IPS DF 19.7 (cell line): Measurements from ENCODE around the gene CALR.
"Not testable (repeated sequence)": the region's sequence is repeated elsewhere in the genome, so short reads cannot be mapped to it uniquely, and the experiment has no call there.

Experiments
- DNase-seq: peaks from one replicate; pipeline ENCODE4 v3.0.0-alpha.2; 2013; ENCODE audit warnings: low read depth, low spot score

The CALR gene

DNA sequence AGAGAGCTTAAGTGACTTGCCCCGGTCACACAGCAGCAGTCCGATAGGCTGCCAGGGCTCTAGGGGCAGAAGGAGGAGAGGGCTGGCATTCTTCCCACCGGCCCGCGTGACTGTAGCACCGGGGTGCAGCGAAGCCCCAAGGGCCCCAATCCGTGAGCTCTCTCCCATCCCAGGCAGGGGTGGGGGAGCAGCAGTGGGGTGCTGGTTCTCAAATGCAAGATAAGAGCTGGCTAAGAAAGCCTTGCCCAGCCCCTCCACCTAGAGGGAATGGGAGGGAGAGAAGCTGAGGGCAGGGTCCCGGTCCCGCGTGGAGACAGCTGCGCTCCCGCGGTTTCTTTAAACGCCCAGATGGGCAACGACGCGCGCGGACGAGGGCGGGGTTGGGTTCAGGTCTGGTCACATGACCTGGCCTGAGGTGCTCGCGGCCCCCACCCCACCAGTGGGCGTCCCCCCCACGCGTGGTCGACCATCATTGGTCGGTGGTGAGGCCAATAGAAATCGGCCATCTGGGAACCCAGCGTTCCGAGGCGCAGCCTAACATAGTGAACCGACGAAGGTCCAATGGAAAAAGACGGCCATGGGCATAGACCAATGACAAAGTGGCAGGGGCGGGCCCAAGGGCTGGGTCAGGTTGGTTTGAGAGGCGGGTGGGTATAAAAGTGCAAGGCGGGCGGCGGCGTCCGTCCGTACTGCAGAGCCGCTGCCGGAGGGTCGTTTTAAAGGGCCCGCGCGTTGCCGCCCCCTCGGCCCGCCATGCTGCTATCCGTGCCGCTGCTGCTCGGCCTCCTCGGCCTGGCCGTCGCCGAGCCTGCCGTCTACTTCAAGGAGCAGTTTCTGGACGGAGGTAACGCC lies at the start of gene CALR:
CALR (plus strand) TSS at position 683 of the 852 bp plus-strand sequence; CDS start at position 754, 71 bp downstream.
- DNase-seq: peak; percentile 93

DNA sequence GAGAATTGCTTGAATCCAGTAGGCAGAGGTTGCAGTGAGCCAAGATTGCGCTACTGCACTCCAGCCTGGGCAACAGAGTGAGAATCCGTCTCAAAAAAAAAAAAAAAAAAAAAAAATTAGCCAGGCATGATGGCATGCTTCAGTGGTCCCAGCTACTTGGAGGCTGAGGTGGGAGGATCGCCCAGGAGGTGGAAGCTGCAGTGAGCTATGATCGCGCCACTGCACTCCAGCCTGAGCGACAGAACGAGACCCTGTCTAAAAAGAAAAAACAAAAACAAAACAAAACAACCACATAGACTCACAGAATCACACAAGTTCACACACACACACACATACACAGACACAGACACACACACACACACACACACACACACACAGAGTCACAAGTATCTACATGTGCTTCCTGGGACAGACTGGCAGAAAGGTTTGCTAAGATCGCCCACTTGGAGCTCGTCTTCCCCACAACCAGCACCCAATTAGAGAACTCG lies 48.1 kb upstream of the CALR start:
- not testable (repeated sequence) for DNase-seq

DNA sequence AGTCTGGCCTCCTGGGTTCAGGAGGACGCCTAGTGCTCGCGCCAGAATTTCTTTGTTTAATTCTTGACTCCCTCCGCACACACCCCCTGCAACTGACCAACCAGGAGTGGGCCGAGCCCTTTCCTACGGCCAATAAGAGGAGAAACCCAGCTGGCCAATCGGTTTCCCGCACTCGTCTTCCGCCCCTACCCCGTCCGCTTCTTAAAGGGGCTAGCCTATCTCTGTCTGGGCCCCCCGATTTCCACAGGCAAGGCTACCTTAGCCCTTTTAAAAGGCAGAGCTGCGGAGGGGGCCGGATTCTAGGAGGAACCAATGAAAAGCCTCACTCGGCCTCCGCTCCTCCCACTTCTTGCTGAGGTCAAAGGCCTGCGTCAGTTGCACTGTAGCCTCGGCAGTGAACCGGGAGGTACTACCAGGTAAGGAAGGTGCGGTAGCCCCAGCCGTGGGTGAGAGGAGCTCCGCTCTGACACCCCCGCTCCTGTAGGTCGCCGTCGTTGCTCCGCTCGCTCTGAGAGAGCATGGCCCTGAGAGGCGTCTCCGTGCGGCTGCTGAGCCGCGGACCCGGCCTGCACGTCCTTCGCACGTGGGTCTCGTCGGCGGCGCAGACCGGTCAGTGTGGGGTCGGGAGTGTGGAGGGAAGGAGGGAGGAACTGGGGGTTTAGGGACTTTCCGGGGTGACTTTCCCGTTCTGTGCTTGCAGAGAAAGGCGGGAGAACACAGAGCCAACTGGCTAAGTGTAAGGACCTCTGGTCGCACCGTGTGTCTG lies 47.4 kb upstream of the CALR start, which contains the start of gene GCDH:
GCDH (plus strand) TSS at position 374 of the 766 bp plus-strand sequence; CDS start at position 519, 145 bp downstream.
- DNase-seq: peak; percentile 98

DNA sequence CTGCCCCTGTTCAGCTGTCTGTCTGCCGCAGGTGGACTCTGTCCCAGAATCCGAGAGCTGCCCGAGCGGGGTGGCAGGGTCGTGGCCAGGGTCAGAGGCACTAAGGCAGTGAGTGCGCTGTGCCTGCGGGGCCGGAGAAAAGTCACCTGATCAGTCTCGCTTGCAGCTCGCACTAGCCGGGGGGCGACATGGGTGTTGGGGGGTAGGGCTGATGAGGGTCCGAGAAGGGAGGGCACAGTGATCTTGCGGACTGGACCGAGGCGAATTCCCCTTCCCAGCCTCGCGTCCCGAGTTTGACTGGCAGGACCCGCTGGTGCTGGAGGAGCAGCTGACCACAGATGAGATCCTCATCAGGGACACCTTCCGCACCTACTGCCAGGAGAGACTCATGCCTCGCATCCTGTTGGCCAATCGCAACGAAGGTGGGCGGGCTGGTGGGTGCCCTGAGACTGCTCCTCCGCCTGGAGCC lies 46.8 kb upstream of the CALR start:
- no peak for DNase-seq

DNA sequence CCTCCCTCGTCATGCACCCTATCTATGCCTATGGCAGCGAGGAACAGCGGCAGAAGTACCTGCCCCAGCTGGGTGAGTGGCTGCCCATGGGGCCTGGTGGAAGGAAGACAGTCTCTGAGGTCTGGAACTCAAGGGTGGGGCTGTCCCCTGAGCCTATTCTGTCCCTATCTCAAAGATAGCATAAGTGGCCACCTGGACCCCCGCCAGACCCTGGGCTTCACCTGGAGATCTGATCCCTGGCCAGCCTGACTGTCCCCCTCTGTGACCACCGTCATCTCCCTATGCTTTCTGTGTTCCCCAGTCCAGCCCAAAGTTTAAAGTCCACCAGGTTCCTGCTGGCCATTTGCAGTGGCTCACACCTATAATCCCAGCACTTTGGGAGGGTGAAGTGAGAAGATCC lies 44.8 kb upstream of the CALR start:
- no peak for DNase-seq

DNA sequence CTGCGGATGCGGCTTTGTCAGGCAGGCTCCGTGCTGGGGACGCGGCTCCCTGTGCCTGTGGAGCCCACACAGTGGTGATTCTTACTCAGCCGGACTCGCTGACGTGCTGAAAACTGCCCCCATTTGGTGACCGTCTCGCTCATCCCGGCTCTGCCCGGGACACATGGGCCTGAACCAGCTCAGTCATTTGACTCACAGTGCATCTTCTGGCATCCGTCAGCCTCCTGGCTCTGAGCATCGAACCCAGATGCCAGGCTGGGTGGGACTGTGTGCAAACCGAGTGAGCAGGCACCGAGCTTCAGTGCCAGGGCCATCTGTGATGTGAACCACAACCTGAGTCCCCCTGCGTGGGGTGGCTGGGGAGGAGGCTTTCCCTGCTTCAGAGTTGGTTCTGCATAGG lies 41.9 kb upstream of the CALR start:
- DNase-seq: no peak

DNA sequence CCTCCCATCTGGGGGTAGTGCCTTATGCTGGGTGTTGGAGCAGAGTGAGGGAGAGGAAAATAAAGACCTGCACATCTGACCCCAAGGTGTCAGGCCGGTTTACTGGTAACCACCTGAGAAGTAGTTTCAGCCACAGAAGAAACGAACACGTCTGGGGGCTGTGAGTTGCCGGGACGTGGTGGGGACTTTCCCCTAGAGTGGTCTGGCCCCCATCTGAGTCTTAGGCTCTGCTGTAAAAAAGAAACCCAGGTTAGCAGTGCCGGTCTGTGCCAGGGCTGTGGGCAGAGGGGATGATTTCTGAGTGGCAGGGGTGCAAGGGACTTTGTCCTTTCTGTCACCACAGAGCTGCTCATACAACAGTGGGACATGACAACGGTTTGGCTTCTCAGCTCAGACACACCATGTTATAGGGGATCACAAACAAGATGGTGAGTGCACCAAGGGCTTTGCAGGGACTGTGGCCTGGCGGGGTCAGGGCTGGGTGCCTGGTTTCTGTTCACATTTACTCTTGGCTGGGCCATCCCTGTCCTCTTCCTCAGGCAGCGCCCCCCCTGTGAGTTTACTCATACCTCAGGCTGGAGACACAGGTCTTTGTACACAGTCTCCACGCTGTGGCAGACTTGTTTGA lies 38.4 kb upstream of the CALR start:
- no peak for DNase-seq

DNA sequence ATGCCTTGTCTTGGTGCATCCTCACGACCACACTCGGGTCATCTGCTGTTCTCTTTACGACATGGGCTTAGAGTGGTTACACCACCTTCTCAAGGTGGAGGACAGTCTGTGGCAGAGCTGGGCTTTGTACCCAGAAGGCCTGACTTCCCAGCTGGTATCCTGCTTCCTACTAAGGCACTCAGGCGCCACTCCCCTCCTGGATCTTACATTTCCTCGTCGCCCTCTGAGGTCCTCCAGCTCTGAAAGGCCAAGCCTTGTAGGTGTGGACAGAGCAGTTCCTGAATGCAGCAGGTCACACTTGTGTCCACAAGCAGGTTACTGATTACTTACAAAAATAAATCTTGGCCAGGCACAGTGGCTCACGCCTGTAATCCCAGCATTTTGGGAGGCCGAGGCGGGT lies 31.2 kb upstream of the CALR start:
- no peak for DNase-seq

DNA sequence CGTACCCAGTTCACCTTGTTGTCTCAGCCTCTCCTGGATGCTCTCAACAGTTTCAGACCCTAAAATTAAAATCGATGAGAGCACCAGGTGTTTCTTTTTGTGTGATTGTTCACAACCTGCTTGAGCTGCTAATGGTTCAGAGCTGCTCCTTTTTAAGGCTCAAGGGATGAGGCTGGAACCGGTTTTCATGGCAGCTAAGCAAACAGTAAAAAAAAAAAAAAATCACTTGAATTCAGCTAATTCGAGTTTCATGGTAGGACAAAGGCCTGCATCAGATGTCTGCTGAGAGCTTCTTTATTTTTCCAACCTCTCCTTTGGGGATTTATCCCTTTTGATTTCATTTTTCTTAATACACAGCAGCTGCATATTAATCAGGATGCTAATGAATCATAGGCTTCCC lies 25.8 kb upstream of the CALR start:
- DNase-seq: no peak

DNA sequence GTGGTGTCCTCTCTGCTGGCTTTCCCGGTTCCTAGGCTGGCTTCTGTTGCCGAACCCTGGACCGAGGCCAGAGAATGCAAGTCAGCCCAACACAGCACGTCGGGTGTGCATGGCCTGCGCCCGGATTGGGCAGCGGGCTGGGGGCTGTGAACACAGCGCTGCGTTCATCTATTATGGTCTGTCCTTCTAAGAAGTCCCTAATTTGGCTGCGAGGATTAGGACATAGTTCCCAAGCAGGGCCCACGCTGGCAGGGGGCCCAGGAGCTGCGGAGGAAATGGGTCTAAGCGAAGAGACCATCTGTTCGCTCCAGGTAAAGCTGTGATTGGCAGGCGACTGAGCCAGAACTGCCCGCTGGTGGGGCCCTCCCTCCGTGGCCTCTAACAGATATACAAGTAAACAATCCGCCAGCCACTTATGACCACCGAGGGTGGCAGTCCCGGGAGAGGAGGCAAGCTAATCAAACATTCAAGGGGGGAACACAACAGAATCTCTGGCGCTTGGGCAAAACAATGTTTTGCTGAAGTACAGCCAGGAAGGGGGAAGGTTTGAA lies 25.3 kb upstream of the CALR start:
- no peak for DNase-seq

DNA sequence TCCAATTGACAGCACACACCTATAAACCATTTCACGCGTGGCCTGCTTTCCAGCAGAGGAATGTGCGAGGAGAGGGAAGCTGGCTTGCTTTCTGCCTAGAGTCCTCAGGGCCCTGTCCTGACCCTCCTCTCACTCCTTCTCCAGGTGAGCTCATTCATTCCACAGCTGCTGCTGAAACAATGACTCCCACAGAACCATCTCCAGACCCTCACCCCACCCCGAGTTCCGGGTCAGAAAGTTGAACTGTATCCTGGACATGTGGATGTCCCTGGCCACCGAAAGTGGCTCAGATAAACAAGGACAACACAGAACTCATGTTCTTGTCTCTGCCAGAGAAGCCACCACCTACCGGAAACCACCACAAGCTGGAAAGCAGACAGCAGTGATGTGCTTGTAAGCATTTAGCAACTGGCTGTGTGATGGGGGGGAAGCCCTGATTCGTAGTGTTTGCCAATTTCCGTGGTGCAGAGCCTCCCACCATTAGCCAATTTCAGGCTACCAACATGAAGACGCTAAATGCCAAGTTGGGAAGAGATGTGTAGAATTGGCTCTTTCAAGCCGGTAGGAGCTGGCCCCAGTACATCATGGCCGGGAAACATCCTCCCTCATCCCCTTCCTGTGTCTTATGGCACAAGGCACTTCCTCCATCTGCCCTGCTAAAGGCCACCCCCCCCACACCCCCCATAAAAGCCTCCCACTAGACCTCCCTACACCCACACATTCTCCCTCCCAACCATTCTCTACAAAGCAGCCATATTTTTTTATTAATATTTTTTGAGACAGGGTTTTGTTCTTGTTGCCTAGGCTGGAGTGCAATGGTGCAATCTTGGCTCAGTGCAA lies 24.3 kb upstream of the CALR start:
- DNase-seq: no peak

DNA sequence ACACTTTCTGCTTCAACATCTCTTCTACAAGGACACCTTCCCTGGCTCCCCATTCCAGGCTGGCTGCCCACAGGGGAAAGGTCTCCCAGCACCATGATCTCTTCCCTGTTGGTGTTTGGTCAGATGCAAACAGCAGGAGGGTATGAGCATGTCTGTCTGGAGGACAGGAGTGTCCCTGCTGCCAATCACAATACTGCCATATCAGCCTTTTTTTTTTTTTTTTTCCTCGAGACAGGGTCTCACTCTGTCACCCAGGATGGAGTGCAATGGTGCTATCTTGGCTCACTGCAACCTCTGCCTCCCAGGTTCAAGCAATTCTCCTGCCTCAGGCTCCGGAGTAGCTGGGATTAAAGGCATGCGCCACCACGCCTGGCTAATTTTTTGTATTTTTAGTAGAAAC lies 22.5 kb upstream of the CALR start:
- DNase-seq: not testable (repeated sequence)

DNA sequence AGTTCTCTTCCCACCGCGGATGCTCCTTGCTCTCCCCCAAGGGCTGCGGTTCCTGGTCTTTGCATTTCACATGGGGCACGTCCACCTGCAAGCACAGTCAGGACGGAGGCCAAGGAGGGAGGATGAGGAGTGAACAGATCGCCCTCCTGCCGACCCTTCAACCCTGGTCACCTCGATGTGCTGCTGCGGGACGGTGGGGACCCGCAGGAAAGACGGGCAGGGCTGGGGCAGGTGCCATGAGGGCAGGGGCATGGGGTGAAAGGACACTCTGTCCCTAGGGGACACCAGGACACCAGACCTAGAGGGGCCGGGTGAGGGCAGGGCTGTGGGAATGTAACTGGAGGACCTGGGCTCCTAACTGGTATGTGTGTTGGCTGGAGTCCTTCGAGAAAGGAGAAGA lies 20.2 kb upstream of the CALR start:
- DNase-seq: no peak

DNA sequence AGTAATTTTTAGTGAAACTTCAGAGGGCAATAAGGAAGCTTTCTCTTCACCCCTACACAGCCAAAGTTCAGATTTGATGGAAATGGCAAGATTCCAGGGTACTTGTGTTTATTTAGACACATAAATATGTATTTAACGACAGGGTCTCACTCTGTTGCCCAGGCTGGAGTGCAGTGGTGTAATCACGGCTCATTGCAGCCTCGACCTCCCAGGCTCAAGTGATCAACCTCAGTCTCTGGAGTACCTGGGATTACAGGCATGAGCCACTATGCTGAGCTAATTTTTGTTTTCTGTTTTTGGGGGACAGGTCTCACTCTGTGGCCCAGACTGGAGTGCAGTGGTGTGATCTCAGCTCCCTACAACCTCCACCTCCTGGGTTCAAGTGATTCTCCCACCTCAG lies 17.4 kb upstream of the CALR start:
- no peak for DNase-seq

DNA sequence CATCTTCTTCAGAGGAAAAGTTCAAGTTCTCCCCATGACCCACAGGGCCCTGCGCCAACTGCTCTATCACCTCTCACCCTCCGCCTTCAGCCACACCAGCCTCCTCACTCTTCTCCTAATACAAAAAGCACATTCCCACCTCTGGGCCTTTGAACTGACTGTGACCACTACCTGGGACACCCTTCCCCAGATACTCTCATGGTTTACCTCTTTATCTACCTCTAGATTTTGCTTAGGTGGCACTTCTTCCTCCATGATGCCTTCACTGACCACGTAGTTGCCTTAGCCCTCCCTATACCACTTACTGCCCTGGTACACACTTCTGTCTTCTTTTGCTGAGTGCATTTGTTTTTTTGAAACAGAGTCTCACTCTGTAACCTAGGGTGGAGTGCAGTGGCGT lies 15.4 kb upstream of the CALR start:
- DNase-seq: no peak

DNA sequence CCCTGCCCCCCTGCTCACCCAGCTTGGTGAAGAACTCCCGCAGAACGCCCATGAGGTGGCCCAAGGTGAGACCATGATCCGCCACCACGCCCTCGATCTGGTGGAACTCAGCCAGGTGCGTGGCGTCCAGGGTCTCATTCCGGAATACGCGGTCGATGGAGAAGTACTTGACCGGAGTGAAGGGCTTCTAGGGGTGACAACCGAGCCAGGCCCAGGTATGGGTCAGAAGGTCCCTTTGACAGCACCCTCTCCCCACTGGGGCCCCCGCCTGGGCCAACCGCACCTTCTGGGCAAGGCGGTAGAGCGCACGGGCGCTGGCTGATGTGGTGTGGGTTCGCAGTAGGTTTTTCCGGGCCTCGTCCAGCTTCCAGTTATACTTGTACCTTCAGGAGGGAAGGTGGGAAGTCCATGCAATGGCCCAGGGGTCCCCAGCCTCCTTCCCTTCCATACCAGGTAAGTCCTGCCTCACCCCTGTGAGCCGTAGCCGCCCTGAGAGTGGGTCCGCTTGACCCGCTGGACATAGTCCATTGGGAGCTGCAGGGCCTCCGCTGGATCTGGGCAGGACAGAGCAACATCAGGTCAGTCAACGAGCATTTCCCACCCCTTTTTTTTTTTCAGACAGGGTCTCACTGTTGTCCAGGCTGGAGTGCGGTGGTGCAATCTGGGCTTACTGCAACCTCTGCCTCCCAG lies 13.6 kb upstream of the CALR start:
- DNase-seq: no peak

DNA sequence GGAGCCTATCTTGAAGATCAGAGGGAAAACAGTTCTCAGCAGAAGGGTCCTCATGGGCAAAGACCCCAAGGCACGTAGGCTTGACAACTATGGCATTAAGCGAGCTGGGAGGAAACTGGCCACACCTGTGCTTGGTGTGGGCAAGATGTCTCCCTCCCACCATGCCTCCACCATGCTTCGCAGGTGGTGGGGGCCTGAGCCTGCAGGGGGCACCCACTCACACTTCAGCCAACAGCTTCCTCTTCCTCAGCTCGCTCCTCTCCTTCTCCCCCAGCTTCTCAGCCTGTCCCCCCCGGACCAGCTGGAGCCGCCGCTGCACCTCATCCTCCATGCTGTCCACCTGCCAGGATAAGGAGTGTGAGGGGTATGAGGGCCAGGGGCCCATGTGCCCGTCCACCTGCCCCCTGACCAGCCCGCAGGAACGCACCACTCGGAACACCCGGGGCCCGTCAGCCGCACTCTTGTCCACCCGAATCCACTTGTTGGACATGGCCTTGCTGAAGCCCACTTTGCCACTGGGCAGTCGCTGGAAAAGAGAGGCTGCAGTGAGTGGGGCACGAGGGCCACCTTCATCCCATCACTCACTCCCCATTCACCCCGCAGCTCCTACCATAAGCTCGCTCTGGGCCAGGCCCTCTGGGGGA lies 8.3 kb upstream of the CALR start:
- DNase-seq: no peak

DNA sequence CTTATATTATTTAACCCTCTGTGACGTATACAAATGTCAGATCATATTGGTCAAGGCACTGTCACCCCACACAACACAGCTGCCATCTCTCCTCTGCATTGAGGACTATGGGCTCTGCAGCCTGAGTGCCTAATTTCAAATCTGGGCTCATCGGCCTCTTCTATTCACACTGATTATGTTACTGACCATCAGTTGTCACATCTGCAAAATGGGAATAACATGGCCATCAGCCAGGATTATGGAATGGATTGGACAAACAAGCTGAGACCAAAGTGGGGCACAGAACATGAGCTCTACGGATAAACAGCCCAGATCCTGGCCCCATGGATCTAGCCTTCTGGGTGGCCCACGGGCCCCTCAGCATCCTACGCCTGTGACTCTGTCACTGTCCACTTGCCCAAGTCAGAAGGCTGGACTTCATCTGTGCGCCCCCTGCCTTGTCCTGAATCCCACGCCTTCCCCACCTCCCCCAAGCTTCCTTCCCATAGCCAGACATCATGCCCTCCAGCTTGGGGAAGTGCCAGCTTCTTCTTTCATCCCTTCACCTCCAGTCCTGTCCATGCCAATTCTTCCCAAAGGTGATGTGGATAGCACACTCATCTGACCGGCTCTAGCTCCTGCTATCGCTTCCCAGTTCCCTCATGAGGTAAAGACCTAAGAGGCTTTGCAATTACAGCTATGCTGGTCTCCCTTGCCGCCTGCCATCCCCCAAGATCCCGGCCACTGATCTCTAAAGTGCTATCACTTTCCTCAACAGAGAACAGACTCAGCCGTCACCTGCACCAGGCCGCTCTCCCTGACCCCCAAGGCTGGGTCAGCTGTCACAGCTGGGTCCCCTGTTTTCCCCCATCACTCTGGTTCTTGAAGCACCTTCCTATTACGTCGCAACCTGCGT lies 5.8 kb upstream of the CALR start:
- DNase-seq: no peak
